Cortex of kidney (tissue), 1 donor: Measurements from ENCODE around the gene ADRA2B.
"Not testable (repeated sequence)": the region's sequence is repeated elsewhere in the genome, so short reads cannot be mapped to it uniquely, and the experiment has no call there.

ENCODE experiments used
- DNase-seq: peaks from one replicate; lab custom pipeline; 2025; lab: John Stamatoyannopoulos, UW

The ADRA2B gene

GRCh38 chr2:96067098-96067660 lies 49.2 kb downstream of the ADRA2B start:
- DNase-seq = not testable (repeated sequence)

GRCh38 chr2:96066511-96066910 lies 49.9 kb downstream of the ADRA2B start:
- DNase-seq = not testable (repeated sequence)

- DNase-seq = not testable (repeated sequence)
These were observed 50.4 kb downstream of the ADRA2B start for GRCh38 chr2:96065954-96066353.

- DNase-seq = no peak
These were observed 50.9 kb downstream of the ADRA2B start for GRCh38 chr2:96065381-96065930.

- DNase-seq = not testable (repeated sequence)
These were observed 51.6 kb downstream of the ADRA2B start for GRCh38 chr2:96064760-96065159.

GRCh38 chr2:96064047-96064675 lies 52.2 kb downstream of the ADRA2B start:
- DNase-seq = not testable (repeated sequence)

- DNase-seq = not testable (repeated sequence)
These were observed 53.1 kb downstream of the ADRA2B start for GRCh38 chr2:96063116-96063899.
